Central memory CD8-positive, alpha-beta T cell (primary cell): ENCODE results near the gene TTF2.

Experiments
- ATAC-seq: fragments of 150-1000 bp; cut with Tn5 transposase; replicated peaks from 2 replicates; pipeline ENCODE4 v1.10.0; 2022; ENCODE audit warnings: mild to moderate bottlenecking, moderate FRiP score, moderate number of reproducible peaks; ENCODE audit not compliant: poor library complexity, severe bottlenecking; ENCODE audit errors: extremely low read depth
- DNase-seq, 2 donors: peaks; one replicate each; pipeline ENCODE4 v3.0.0; 2021; ENCODE audit warnings: low spot score in 2 of 2
- H3K27ac Mint-ChIP-seq: one replicate; pipeline ENCODE4 v1.8.0; 2022; ENCODE audit warnings: low read depth, mild to moderate bottlenecking, moderate library complexity, mixed read lengths
- H3K27me3 Mint-ChIP-seq: one replicate; pipeline ENCODE4 v1.8.0; 2022; ENCODE audit warnings: mixed read lengths
- H3K36me3 Mint-ChIP-seq: one replicate; pipeline ENCODE4 v1.8.0; 2022; ENCODE audit warnings: mild to moderate bottlenecking, moderate library complexity, mixed read lengths; ENCODE audit not compliant: insufficient read depth
- H3K4me1 Mint-ChIP-seq: one replicate; pipeline ENCODE4 v1.8.0; 2022; ENCODE audit warnings: mixed read lengths
- H3K4me3 Mint-ChIP-seq: one replicate; pipeline ENCODE4 v1.8.0; 2022; ENCODE audit warnings: mild to moderate bottlenecking, moderate library complexity, mixed read lengths
- H3K9me3 Mint-ChIP-seq: one replicate; pipeline ENCODE4 v1.8.0; 2022; ENCODE audit warnings: mixed read lengths

The TTF2 gene

GRCh38 chr1:117032266-117032665 lies 27.9 kb upstream of the TTF2 start:
- Mint-ChIP-seq H3K4me3 (no peak overlapping the region), H3K9me3 (no peaks in the 10 kb centered on the region), H3K27ac (no peak overlapping the region), H3K36me3 (peaks cover 6% of the 10 kb centered on the region), H3K27me3 (no peaks in the 10 kb centered on the region), H3K4me1 (peaks cover 5% of the 10 kb centered on the region)
- DNase-seq (no peak), ATAC-seq (no peak)

- no peak for ATAC-seq
- Mint-ChIP-seq H3K27me3 (no peaks in the 10 kb centered on the region), H3K27ac (no peak overlapping the region), H3K36me3 (peaks cover 6% of the 10 kb centered on the region), H3K4me3 (no peak overlapping the region), H3K4me1 (peaks cover 5% of the 10 kb centered on the region), H3K9me3 (no peaks in the 10 kb centered on the region)
- no peak for DNase-seq
These were observed 27.2 kb upstream of the TTF2 start for GRCh38 chr1:117032681-117033539.

GRCh38 chr1:117033772-117034171 lies 26.4 kb upstream of the TTF2 start:
- no peak overlapping the region for H3K4me3 Mint-ChIP-seq
- H3K27me3 Mint-ChIP-seq, result no peaks in the 10 kb centered on the region
- peaks cover 5% of the 10 kb centered on the region for H3K4me1 Mint-ChIP-seq
- no peaks in the 10 kb centered on the region for H3K9me3 Mint-ChIP-seq
- no peak for DNase-seq
- H3K36me3 Mint-ChIP-seq, result peaks cover 6% of the 10 kb centered on the region
- H3K27ac Mint-ChIP-seq, result no peak overlapping the region
- no peak for ATAC-seq

- Mint-ChIP-seq H3K27ac (no peak overlapping the region), H3K36me3 (peaks cover 6% of the 10 kb centered on the region), H3K4me3 (no peak overlapping the region), H3K27me3 (no peaks in the 10 kb centered on the region), H3K4me1 (peaks cover 5% of the 10 kb centered on the region), H3K9me3 (no peaks in the 10 kb centered on the region)
- ATAC-seq (no peak), DNase-seq (no peak)
These were observed 25.3 kb upstream of the TTF2 start for GRCh38 chr1:117034791-117035290.

- ATAC-seq (no peak), DNase-seq (no peak)
- peaks cover 5% of the 10 kb centered on the region for H3K4me1 Mint-ChIP-seq
- peaks cover 5% of the 10 kb centered on the region for H3K36me3 Mint-ChIP-seq
- no peak overlapping the region for H3K27ac Mint-ChIP-seq
- no peak overlapping the region for H3K4me3 Mint-ChIP-seq
- no peaks in the 10 kb centered on the region for H3K27me3 Mint-ChIP-seq
- no peaks in the 10 kb centered on the region for H3K9me3 Mint-ChIP-seq
These were observed 24.1 kb upstream of the TTF2 start for GRCh38 chr1:117036018-117036461.

GRCh38 chr1:117037802-117038201 lies 22.3 kb upstream of the TTF2 start:
- Mint-ChIP-seq H3K36me3 (peaks cover 5% of the 10 kb centered on the region), H3K27ac (no peak overlapping the region), H3K27me3 (no peaks in the 10 kb centered on the region), H3K9me3 (no peaks in the 10 kb centered on the region), H3K4me1 (peaks cover 4% of the 10 kb centered on the region), H3K4me3 (no peak overlapping the region)
- DNase-seq, result no peak
- no peak for ATAC-seq

GRCh38 chr1:117038236-117038635 lies 21.9 kb upstream of the TTF2 start:
- DNase-seq, result no peak
- no peaks in the 10 kb centered on the region for H3K27me3 Mint-ChIP-seq
- H3K27ac Mint-ChIP-seq, result no peak overlapping the region
- H3K9me3 Mint-ChIP-seq, result no peaks in the 10 kb centered on the region
- H3K4me3 Mint-ChIP-seq, result no peak overlapping the region
- H3K4me1 Mint-ChIP-seq, result no peaks in the 10 kb centered on the region
- no peak for ATAC-seq
- peaks cover 5% of the 10 kb centered on the region for H3K36me3 Mint-ChIP-seq

- ATAC-seq (no peak), DNase-seq (no peak)
- Mint-ChIP-seq H3K4me3 (no peak overlapping the region), H3K4me1 (peaks cover 9% of the 10 kb centered on the region), H3K27me3 (no peaks in the 10 kb centered on the region), H3K36me3 (no peaks in the 10 kb centered on the region), H3K9me3 (no peaks in the 10 kb centered on the region), H3K27ac (no peak overlapping the region)
These were observed 15.9 kb upstream of the TTF2 start for GRCh38 chr1:117044217-117044616.

- no peaks in the 10 kb centered on the region for H3K27me3 Mint-ChIP-seq
- no peak for DNase-seq
- ATAC-seq, result no peak
- no peak overlapping the region for H3K27ac Mint-ChIP-seq
- no peaks in the 10 kb centered on the region for H3K9me3 Mint-ChIP-seq
- H3K4me1 Mint-ChIP-seq, result peaks cover 10% of the 10 kb centered on the region
- H3K4me3 Mint-ChIP-seq, result no peak overlapping the region
- H3K36me3 Mint-ChIP-seq, result no peaks in the 10 kb centered on the region
These were observed 14.5 kb upstream of the TTF2 start for GRCh38 chr1:117045644-117046043.

- Mint-ChIP-seq H3K36me3 (no peaks in the 10 kb centered on the region), H3K4me3 (no peak overlapping the region), H3K4me1 (peaks cover 18% of the 10 kb centered on the region), H3K9me3 (no peaks in the 10 kb centered on the region), H3K27ac (no peak overlapping the region), H3K27me3 (no peaks in the 10 kb centered on the region)
- ATAC-seq, result no peak
- DNase-seq, result no peak
These were observed 13.3 kb upstream of the TTF2 start for GRCh38 chr1:117046781-117047180.

GRCh38 chr1:117047271-117047670 lies 12.9 kb upstream of the TTF2 start:
- ATAC-seq, result no peak

GRCh38 chr1:117049857-117050256 lies 10.3 kb upstream of the TTF2 start:
- ATAC-seq, result no peak
- no peak overlapping the region for H3K4me3 Mint-ChIP-seq
- DNase-seq, result no peak

More at GRCh38 chr1:117047271-117047670, 12.9 kb upstream of the TTF2 start:
- peaks cover 22% of the 10 kb centered on the region for H3K4me1 Mint-ChIP-seq
- no peak overlapping the region for H3K4me3 Mint-ChIP-seq
- no peaks in the 10 kb centered on the region for H3K36me3 Mint-ChIP-seq
- H3K9me3 Mint-ChIP-seq, result no peaks in the 10 kb centered on the region
- H3K27ac Mint-ChIP-seq, result no peak overlapping the region
- H3K27me3 Mint-ChIP-seq, result no peaks in the 10 kb centered on the region
- no peak for DNase-seq

More at GRCh38 chr1:117049857-117050256, 10.3 kb upstream of the TTF2 start:
- no peaks in the 10 kb centered on the region for H3K36me3 Mint-ChIP-seq
- H3K27ac Mint-ChIP-seq, result no peak overlapping the region
- H3K4me1 Mint-ChIP-seq, result peaks cover 23% of the 10 kb centered on the region
- H3K9me3 Mint-ChIP-seq, result no peaks in the 10 kb centered on the region
- no peaks in the 10 kb centered on the region for H3K27me3 Mint-ChIP-seq
